K562 (cell line): ENCODE data around the gene CNPY4. TPM values are rescaled to one million over a fixed set of nuclear protein-coding genes. Genes with fewer than 3 reads are reported as not detected.

Source experiments
- MXI1 ChIP-seq: IDR thresholded peaks from 2 replicates; pipeline ENCODE4 v1.6.1; 2011; ENCODE audit warnings: low read depth, mild to moderate bottlenecking, improper control_type of control experiment, low read length
- POLR2H ChIP-seq: IDR thresholded peaks from 2 replicates; pipeline ENCODE4 v1.6.1; 2016; ENCODE audit warnings: missing genetic modification characterization, low read depth, mild to moderate bottlenecking, control low read depth, missing compliant biosample characterization, moderate library complexity
- SRF ChIP-seq, 2 experiments: fragments of 250-450, 450-650 bp in 1 of 2; sonication (Bioruptor Pico) in 1 of 2; sonication (generic) in 1 of 2; formaldehyde crosslinking; IDR thresholded peaks; 2 replicates each; pipeline versions ENCODE4 v1.5.0 to v1.5.1; 2020 to 2022; ENCODE audit warnings: mild to moderate bottlenecking in 1 of 2, missing genetic modification reagents in 1 of 2
- ZBTB7A ChIP-seq: IDR thresholded peaks from 2 replicates; pipeline ENCODE4 v1.6.1; 2011; ENCODE audit warnings: low read depth, mild to moderate bottlenecking, low read length, moderate library complexity, borderline replicate concordance; ENCODE audit not compliant: control insufficient read depth
- polyA plus RNA-seq, 8 experiments: library from polyadenylated mRNA; depleted of rRNA in 4 of 8; stranded (reverse) in 5 of 8; unstranded in 3 of 8; fragments of >200 nt; fragmentation: Nextera tagmentation in 2 of 8; fragmentation: Illumina TruSeq in 1 of 8; extraction: Ambion mirVana in 2 of 8; extraction: Trizol in 1 of 8; gene quantifications; 2 replicates each; pipeline versions ENCODE4 v1.2.1 to v1.2.3, GENCODE V29; 2011 to 2014; ENCODE audit warnings: inconsistent platforms in 1 of 8, missing spikeins in 1 of 8
- total RNA-seq, 7 experiments: library from RNA; depleted of rRNA in 6 of 7; stranded (reverse); fragments of >200 nt in 6 of 7; fragmentation: Illumina TruSeq in 2 of 7; extraction: Trizol in 2 of 7; gene quantifications; 2 replicates each; pipeline versions ENCODE4 v1.2.1 to v1.2.3, GENCODE V29; 2011 to 2021; ENCODE audit warnings: low replicate concordance in 1 of 7
- TF ChIP-seq, protein P1 (sequence below), 3 experiments: fragments of 200-800 bp in 1 of 3; fragments of 250-450 bp in 1 of 3; fragments of 450-650 bp in 1 of 3; sonication (Bioruptor Pico) in 1 of 3; sonication (Bioruptor generic) in 1 of 3; formaldehyde crosslinking in 1 of 3; IDR thresholded peaks; 2 replicates each; pipeline versions ENCODE4 v1.6.1 to v1.8.0; 2016 to 2022; ENCODE audit warnings: mild to moderate bottlenecking in 2 of 3, missing genetic modification characterization in 2 of 3, missing compliant biosample characterization in 1 of 3, moderate library complexity in 1 of 3
- TF ChIP-seq, protein P2 (sequence below): sonication (generic); formaldehyde crosslinking; IDR thresholded peaks from 2 replicates; pipeline ENCODE4 v1.8.1; 2022; ENCODE audit warnings: missing genetic modification reagents
- TF ChIP-seq, protein P3 (sequence below): fragments of 450-650 bp; formaldehyde crosslinking; IDR thresholded peaks from 2 replicates; pipeline ENCODE4 v1.4.0; 2022; ENCODE audit warnings: mild to moderate bottlenecking, moderate library complexity

The CNPY4 gene
- total and polyA plus RNA-seq, 9 of the 15 experiments (the other 6 are each of a cell fraction or from before 2014, with no cell fraction given), result 1.9 to 11.2 (median 7.0) TPM

DNA sequence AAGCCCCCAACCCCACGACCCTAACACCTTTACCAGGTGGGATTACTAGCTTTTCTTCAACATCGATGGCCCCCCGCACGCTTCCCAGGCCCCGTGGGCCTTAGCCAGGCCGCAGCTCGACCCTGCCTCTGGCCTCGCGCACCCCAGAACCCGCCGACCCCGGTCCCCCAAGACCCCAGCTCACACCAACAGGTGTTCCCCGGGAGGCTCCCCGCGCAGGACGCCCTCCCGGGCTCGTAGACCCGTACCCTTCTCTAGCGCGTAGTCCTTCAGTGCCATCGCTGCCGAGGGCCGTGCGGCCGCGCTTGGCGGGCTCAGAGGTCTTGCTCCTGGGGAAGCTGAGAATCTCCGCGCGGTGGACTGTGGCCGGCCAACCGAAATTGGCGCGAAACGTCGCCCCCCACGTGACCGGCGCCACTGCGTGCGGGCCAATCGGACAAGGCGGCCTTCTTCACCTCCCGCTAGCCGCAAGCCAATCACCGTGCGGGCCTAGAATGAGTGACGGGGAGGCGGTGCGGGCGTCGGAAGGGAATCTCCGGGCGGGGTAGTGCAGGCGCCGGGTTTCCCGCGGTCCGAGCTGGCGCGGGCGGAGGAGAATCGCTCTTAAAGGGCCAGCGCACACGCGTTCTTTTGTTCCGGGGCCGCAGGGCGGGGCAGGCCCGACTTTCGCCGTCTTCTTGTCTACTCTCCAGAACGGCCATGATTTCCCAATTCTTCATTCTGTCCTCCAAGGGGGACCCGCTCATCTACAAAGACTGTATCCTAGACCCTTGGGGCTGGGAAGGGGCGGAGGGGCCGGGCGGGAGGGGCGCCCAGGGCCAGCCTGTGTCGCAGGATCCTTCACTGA lies 18.2 kb upstream of the CNPY4 start, which contains the start of the genes AP4M1 and MCM7 (continued):
- TF ChIP-seq SRF (CRISPR knock-in tag; IDR thresholded peaks at IDR 0.05), result peak in 1 of 2 experiments; percentile 84; a peak in 2 of 4 replicates
- TF ChIP-seq, protein P1, sequence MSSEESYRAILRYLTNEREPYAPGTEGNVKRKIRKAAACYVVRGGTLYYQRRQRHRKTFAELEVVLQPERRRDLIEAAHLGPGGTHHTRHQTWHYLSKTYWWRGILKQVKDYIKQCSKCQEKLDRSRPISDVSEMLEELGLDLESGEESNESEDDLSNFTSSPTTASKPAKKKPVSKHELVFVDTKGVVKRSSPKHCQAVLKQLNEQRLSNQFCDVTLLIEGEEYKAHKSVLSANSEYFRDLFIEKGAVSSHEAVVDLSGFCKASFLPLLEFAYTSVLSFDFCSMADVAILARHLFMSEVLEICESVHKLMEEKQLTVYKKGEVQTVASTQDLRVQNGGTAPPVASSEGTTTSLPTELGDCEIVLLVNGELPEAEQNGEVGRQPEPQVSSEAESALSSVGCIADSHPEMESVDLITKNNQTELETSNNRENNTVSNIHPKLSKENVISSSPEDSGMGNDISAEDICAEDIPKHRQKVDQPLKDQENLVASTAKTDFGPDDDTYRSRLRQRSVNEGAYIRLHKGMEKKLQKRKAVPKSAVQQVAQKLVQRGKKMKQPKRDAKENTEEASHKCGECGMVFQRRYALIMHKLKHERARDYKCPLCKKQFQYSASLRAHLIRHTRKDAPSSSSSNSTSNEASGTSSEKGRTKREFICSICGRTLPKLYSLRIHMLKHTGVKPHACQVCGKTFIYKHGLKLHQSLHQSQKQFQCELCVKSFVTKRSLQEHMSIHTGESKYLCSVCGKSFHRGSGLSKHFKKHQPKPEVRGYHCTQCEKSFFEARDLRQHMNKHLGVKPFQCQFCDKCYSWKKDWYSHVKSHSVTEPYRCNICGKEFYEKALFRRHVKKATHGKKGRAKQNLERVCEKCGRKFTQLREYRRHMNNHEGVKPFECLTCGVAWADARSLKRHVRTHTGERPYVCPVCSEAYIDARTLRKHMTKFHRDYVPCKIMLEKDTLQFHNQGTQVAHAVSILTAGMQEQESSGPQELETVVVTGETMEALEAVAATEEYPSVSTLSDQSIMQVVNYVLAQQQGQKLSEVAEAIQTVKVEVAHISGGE (CRISPR knock-in tag; IDR thresholded peaks at IDR 0.05), result peak in 1 of 3 experiments; percentile 45; a peak in 1 of 6 replicates
- TF ChIP-seq MXI1, result 0 out of 2 replicates have a peak, but pooled peaks have one; percentile 60
- TF ChIP-seq POLR2H (tag), result peak; percentile 86
- no peak; the same call in none of the 2 replicates for TF ChIP-seq ZBTB7A
- TF ChIP-seq, protein P2, sequence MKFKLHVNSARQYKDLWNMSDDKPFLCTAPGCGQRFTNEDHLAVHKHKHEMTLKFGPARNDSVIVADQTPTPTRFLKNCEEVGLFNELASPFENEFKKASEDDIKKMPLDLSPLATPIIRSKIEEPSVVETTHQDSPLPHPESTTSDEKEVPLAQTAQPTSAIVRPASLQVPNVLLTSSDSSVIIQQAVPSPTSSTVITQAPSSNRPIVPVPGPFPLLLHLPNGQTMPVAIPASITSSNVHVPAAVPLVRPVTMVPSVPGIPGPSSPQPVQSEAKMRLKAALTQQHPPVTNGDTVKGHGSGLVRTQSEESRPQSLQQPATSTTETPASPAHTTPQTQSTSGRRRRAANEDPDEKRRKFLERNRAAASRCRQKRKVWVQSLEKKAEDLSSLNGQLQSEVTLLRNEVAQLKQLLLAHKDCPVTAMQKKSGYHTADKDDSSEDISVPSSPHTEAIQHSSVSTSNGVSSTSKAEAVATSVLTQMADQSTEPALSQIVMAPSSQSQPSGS (CRISPR knock-in tag), result 0 out of 2 replicates have a peak, but pooled peaks have one; percentile 52
- TF ChIP-seq, protein P3, sequence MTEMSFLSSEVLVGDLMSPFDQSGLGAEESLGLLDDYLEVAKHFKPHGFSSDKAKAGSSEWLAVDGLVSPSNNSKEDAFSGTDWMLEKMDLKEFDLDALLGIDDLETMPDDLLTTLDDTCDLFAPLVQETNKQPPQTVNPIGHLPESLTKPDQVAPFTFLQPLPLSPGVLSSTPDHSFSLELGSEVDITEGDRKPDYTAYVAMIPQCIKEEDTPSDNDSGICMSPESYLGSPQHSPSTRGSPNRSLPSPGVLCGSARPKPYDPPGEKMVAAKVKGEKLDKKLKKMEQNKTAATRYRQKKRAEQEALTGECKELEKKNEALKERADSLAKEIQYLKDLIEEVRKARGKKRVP (CRISPR knock-in tag), result no peak
